GM19193 (cell line): ENCODE measurements around the gene ARL8A.

Experiments
- POLR2A ChIP-seq: IDR thresholded peaks from 4 replicates; pipeline ENCODE4 v1.6.1; 2011; ENCODE audit not compliant: insufficient read depth, insufficient read length; ENCODE audit errors: extremely low read depth

Gene ARL8A

DNA sequence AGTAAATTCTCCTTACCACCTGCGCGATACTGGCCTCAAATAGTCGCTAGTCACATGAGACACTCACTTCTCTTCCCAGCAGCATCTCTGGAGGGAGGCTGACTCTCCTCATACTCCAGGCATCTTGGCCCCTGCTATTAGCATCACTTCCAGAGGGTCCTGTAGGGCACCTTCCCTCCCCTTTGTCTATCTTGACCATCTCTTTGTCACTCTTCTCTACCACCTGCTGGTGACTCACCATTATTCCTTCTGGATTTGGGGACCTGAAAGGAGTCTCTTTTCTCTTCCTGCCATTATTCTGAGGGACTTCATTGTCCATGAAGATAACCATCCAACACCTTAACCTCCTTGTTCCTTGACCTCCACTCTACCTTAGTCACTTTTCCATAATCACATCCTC, 53.5 kb downstream of the ARL8A start:
- no peak for TF ChIP-seq POLR2A

DNA sequence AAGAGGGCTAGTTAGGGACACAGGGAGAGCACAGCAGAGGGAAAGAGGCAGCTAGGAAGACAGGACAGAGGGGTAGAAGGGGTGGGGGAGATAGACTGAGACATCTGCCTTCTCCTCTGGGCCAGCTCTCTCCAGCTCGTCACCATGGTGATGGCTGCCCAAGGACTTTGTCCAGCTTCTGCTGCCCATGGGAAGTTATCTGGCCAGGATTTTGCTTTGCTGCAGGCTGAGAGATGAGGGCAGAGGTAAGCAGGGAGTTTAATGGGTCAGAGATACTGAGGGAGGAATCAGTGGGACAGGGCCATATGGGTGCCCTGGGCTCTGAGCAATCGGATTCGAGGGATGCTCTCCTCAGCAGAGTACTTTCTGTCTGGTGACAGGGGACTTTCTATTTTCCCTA, 56.3 kb downstream of the ARL8A start:
- TF ChIP-seq POLR2A: no peak

DNA sequence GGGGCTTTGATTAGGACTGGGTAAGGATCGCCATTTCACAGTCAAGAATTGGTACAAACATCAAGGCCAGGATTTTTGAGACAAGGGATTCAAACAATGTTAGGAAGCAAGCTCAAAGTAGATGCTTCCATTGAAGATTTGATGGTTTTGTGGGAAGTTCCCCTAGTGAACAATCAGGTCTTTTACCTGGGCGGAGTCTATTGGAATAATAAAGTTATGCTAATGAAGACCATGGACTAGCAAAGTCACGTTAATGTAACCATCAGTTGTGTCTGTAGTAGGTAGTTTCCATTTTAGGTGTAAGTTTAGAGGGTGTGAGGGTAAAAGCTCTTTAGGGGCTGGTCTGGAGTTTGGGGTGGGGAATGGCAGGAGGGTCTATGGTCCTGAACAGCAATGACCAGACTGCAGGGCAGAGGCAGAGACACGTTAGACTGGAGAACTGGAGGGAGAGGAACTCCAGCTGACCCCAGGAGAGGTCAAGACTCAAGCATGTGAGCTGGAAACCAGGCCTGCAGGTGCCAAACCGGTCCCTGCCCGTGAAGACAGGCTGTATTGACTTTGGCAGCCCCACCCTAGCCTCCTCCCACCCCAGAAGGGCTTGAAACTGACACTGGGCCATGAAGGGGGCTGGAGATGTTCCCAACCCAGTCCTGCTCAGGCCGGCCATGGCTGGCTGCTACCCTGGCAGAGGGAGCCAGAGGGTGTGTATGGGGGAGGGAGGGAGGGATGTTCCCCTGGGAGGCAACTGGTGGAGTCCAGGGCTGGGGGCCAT, 57.8 kb downstream of the ARL8A start:
- no peak for TF ChIP-seq POLR2A

DNA sequence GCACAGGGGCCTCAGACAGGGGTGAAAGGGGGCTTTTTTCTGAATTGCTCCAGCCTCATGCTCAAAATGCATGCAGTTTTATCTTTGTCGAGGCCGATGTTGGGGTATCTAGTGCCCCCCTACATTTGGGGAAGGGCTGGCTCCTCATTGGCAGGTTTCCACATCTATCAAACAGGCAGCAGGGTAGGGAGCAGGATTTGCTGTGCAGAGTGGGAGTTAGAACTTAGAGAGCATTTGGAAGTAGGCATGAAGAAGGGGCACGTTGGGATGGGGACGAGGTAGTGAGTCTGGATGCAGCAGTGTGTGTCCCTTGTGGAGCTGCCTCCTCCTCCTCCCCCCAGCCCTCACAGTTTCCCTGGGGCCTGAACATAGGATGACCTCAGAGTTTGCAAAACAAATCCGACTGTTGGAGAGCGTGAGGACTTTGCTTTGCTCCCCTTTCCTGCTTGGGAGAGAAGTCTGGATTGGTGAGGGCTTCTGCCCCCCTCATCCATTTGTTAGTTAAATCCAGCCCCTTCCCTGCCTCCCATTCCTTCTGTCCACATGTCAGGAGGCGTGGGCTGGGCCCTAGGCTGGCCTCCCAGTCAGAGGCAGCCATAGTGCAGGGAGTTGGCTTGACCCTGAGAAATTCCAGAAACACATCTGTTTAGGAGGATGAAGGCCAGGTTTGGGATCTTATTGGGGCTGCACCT, 58.7 kb downstream of the ARL8A start:
- TF ChIP-seq POLR2A: no peak

DNA sequence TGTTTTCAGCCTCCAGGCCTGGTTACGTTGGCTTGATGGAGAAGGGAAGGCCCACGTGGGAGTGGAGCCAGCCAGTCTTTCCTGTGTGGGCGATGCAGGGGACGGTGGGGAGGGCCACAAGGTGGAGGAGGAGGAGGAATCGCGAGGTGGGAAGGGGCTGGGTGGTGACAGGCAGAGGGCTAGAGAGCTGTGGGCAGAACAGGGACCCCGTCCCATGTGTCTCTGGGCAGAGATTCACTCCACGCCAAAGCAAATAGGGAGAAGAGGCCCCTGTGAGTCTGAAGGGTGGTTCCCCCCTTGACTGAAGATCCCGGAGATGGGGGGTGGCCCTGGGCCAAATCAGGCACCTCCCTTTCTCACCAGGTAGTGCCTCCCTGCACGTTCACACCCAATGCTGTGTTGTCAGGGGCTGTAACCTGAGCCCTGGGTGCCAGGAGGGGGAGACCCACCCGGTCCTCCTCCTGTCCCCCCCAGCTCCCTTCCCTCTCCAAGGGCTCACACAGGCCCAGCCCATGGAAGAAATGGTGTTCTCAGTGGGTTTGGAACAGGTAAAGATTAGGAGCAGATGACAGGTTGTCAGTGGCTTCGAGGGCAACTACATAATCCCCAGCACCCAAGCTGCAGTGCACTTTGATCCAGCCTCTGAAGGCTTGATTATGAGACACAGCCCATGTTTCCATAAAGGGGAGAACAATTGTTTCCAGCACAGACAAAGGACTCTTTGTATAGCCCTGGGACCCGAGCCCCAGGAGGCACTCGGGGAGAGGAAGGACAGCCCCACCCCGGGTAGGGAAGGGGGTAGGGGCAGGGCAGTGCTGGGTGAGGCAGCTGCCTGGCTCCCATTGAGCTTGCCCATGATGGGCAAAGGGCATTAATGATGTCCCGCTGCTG, 59.5 kb downstream of the ARL8A start:
- TF ChIP-seq POLR2A: no peak
